T follicular helper cell (primary cell): ENCODE data around the gene JAKMIP3.

Experiments used
- DNase-seq: peaks from one replicate; pipeline ENCODE4 v3.0.0-alpha.2; 2020; ENCODE audit warnings: low read depth

JAKMIP3 gene

GRCh38 chr10:132111121-132111731, 45.5 kb downstream of the JAKMIP3 start:
- no peak for DNase-seq

GRCh38 chr10:132111871-132112341, 46.2 kb downstream of the JAKMIP3 start:
- DNase-seq: no peak

GRCh38 chr10:132112611-132113010, 46.9 kb downstream of the JAKMIP3 start:
- DNase-seq: no peak

- no peak for DNase-seq
Observed at GRCh38 chr10:132113206-132113605, 47.5 kb downstream of the JAKMIP3 start.

- no peak for DNase-seq
Observed at GRCh38 chr10:132113766-132114365, 48.1 kb downstream of the JAKMIP3 start.

- DNase-seq: no peak
Observed at GRCh38 chr10:132114953-132115520, 49.3 kb downstream of the JAKMIP3 start.
